SU-DHL-6 (cell line): ENCODE data around the gene RBM33.

Source experiments
- H2AFZ ChIP-seq: fragments of 200-600 bp; sonication (generic); 2 replicates; pipeline ENCODE4 v1.6.1; 2014; ENCODE audit warnings: low read depth, mild to moderate bottlenecking, moderate library complexity, mixed read lengths, antibody characterized with exemption, low read length; ENCODE audit not compliant: severe bottlenecking
- H3F3A ChIP-seq: fragments of 200-600 bp; shearing (Covaris generic); 2 replicates; pipeline ENCODE4 v1.6.0; 2016; ENCODE audit warnings: antibody characterized with exemption, mild to moderate bottlenecking; ENCODE audit not compliant: insufficient read depth
- H3K27ac ChIP-seq: fragments of 200-600 bp; sonication (generic); 2 replicates; pipeline ENCODE4 v1.5.1; 2016; ENCODE audit warnings: low read depth, mild to moderate bottlenecking, low read length, moderate library complexity, mixed read lengths
- H3K27me3 ChIP-seq: fragments of 200-600 bp; sonication (generic), shearing (Covaris generic); 2 replicates; pipeline ENCODE4 v1.6.0; 2014; ENCODE audit warnings: mild to moderate bottlenecking, low read length
- H3K36me3 ChIP-seq: fragments of 200-600 bp; sonication (generic); 2 replicates; pipeline ENCODE4 v1.6.1; 2014; ENCODE audit warnings: mild to moderate bottlenecking, low read length, mixed read lengths
- H3K4me2 ChIP-seq: fragments of 300-600, 200-600 bp; shearing (Covaris generic), sonication (generic); 2 replicates; pipeline ENCODE4 v1.6.0; 2014; ENCODE audit warnings: low read length, low read depth, mild to moderate bottlenecking; ENCODE audit not compliant: poor library complexity, severe bottlenecking
- H3K4me3 ChIP-seq: fragments of 200-600 bp; sonication (generic); 2 replicates; pipeline ENCODE4 v1.5.1; 2014; ENCODE audit warnings: antibody characterized with exemption, low read length, mild to moderate bottlenecking, mixed read lengths; ENCODE audit not compliant: insufficient read depth, poor library complexity, severe bottlenecking
- H3K79me2 ChIP-seq: fragments of 200-600 bp; sonication (generic); 2 replicates; pipeline ENCODE4 v1.6.1; 2014; ENCODE audit warnings: mild to moderate bottlenecking, low read length, moderate library complexity; ENCODE audit not compliant: insufficient read depth
- H3K9ac ChIP-seq: fragments of 200-600 bp; sonication (generic); 2 replicates; pipeline ENCODE4 v1.7.0; 2014; ENCODE audit warnings: mild to moderate bottlenecking, low read length
- H3K9me2 ChIP-seq: fragments of 200-600 bp; sonication (generic); replicated peaks from 2 replicates; pipeline ENCODE4 v1.6.1; 2014; ENCODE audit warnings: low read length; ENCODE audit not compliant: insufficient read depth
- H3K9me3 ChIP-seq: fragments of 200-600 bp; sonication (generic); 2 replicates; pipeline ENCODE4 v1.6.1; 2014; ENCODE audit warnings: low read length, mixed read lengths; ENCODE audit not compliant: insufficient read depth
- H4K20me1 ChIP-seq: fragments of 200-600 bp; sonication (generic); 2 replicates; pipeline ENCODE4 v1.6.1; 2014; ENCODE audit warnings: low read depth, mild to moderate bottlenecking, antibody characterized with exemption, low read length, moderate library complexity, mixed read lengths
- EZH2phosphoT487 ChIP-seq: fragments of 200-600 bp; sonication (generic), shearing (Covaris generic); conservative IDR thresholded peaks from 2 replicates; pipeline ENCODE4 v1.6.1; 2018; ENCODE audit warnings: mild to moderate bottlenecking, antibody characterized with exemption, low read length, moderate library complexity, mixed read lengths
- TF ChIP-seq, protein P1 (sequence below): fragments of 200-600 bp; sonication (generic); IDR thresholded peaks from one replicate; pipeline ENCODE4 v1.5.1; 2017; ENCODE audit warnings: antibody characterized with exemption, mild to moderate bottlenecking, low read length, moderate library complexity; ENCODE audit not compliant: insufficient read depth, poor library complexity, severe bottlenecking

The RBM33 gene

DNA sequence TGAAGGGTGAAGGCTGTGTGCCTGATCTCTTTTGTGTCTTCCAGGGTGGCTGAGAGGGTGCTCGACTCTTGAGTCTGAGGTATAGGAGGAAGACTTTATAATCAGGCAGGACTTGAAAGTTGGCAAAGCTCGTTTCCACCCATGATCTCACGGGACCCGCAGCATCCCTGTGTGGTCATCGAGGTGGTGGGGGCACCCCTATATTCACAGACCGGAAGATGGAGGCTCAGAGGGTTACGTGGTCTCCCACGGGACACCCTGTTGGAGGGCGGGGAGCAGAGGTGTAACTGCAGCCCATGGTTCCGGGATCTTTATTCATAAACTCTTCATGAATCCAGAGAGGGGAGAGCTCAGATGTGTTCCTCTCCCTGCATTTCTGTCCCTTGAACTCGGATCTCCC is 177.4 kb downstream of the RBM33 start:
- no peaks in the 10 kb centered on the region for H3K36me3 ChIP-seq
- H4K20me1 ChIP-seq: no peaks in the 10 kb centered on the region
- no peak overlapping the region for H3K9ac ChIP-seq
- TF ChIP-seq, protein P1, sequence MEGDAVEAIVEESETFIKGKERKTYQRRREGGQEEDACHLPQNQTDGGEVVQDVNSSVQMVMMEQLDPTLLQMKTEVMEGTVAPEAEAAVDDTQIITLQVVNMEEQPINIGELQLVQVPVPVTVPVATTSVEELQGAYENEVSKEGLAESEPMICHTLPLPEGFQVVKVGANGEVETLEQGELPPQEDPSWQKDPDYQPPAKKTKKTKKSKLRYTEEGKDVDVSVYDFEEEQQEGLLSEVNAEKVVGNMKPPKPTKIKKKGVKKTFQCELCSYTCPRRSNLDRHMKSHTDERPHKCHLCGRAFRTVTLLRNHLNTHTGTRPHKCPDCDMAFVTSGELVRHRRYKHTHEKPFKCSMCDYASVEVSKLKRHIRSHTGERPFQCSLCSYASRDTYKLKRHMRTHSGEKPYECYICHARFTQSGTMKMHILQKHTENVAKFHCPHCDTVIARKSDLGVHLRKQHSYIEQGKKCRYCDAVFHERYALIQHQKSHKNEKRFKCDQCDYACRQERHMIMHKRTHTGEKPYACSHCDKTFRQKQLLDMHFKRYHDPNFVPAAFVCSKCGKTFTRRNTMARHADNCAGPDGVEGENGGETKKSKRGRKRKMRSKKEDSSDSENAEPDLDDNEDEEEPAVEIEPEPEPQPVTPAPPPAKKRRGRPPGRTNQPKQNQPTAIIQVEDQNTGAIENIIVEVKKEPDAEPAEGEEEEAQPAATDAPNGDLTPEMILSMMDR: no peak
- no peak for TF ChIP-seq EZH2phosphoT487
- no peak overlapping the region for H3K4me2 ChIP-seq
- no peak overlapping the region for H2AFZ ChIP-seq
- H3K9me2 ChIP-seq: no peaks in the 10 kb centered on the region
- H3K27me3 ChIP-seq: no peaks in the 10 kb centered on the region
- no peak overlapping the region for H3K4me3 ChIP-seq
- no peaks in the 10 kb centered on the region for H3K79me2 ChIP-seq
- H3K9me3 ChIP-seq: no peaks in the 10 kb centered on the region
- no peaks in the 10 kb centered on the region for H3F3A ChIP-seq
- H3K27ac ChIP-seq: no peak overlapping the region

DNA sequence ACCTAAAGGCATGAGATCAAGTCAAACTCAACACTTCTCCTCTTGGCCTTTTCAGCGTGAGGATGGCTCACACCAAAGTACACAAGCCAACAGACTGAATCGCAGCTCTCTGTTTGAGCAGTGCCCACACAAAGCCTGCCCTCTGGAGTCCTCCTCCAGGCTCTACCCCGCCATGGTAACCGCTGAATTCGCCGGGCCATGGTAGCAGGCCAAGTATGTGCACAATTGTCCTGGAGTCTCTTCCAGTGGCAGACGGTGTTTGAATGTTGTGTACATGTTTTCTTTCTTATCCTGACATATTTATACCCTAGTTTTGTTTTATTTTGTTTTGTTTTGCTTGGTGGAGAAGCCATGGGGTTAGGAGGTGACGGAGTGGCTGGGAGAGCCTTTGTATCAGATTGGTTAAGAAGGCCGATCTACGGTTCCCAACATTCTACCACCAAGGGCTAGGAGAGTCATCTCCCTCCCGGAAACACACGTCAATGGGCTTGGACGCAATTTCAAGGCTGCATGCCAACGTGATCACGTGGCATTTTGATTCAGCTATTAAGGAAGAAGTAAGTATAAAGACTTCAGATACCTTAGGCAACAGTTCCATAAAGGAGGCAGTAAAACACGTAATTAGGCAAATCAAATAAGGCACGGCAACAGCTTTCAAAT is 179.9 kb downstream of the RBM33 start:
- TF ChIP-seq, protein P1: no peak
- TF ChIP-seq EZH2phosphoT487: no peak
- no peak overlapping the region for H2AFZ ChIP-seq
- H3K9ac ChIP-seq: no peak overlapping the region

GRCh38 chr7:155825336-155825735 is 180.9 kb downstream of the RBM33 start:
- TF ChIP-seq EZH2phosphoT487: no peak
- TF ChIP-seq, protein P1: no peak
- Histone ChIP-seq H2AFZ (no peak overlapping the region), H3K4me3 (no peak overlapping the region), H3K36me3 (no peaks in the 10 kb centered on the region), H3K9me3 (no peaks in the 10 kb centered on the region), H3K9me2 (no peaks in the 10 kb centered on the region), H3K79me2 (no peaks in the 10 kb centered on the region), H3F3A (no peaks in the 10 kb centered on the region), H3K27me3 (no peaks in the 10 kb centered on the region), H3K27ac (no peak overlapping the region), H3K9ac (no peak overlapping the region), H4K20me1 (no peaks in the 10 kb centered on the region), H3K4me2 (no peak overlapping the region)

More for the DNA sequence above, 179.9 kb downstream of the RBM33 start:
- no peaks in the 10 kb centered on the region for H3K27me3 ChIP-seq
- H3K4me2 ChIP-seq: no peak overlapping the region
- H3K9me2 ChIP-seq: no peaks in the 10 kb centered on the region
- H3K9me3 ChIP-seq: no peaks in the 10 kb centered on the region
- H3K27ac ChIP-seq: no peak overlapping the region
- no peaks in the 10 kb centered on the region for H4K20me1 ChIP-seq
- no peaks in the 10 kb centered on the region for H3F3A ChIP-seq
- H3K4me3 ChIP-seq: no peak overlapping the region
- H3K36me3 ChIP-seq: no peaks in the 10 kb centered on the region
- H3K79me2 ChIP-seq: no peaks in the 10 kb centered on the region
